SU-DHL-6 (cell line): ENCODE measurements around the gene REXO4.

Source experiments
- H2AFZ ChIP-seq: fragments of 200-600 bp; sonication (generic); 2 replicates; pipeline ENCODE4 v1.6.1; 2014; ENCODE audit warnings: low read depth, mild to moderate bottlenecking, moderate library complexity, mixed read lengths, antibody characterized with exemption, low read length; ENCODE audit not compliant: severe bottlenecking
- H3F3A ChIP-seq: fragments of 200-600 bp; shearing (Covaris generic); 2 replicates; pipeline ENCODE4 v1.6.0; 2016; ENCODE audit warnings: antibody characterized with exemption, mild to moderate bottlenecking; ENCODE audit not compliant: insufficient read depth
- H3K27ac ChIP-seq: fragments of 200-600 bp; sonication (generic); 2 replicates; pipeline ENCODE4 v1.5.1; 2016; ENCODE audit warnings: low read depth, mild to moderate bottlenecking, low read length, moderate library complexity, mixed read lengths
- H3K27me3 ChIP-seq: fragments of 200-600 bp; sonication (generic), shearing (Covaris generic); 2 replicates; pipeline ENCODE4 v1.6.0; 2014; ENCODE audit warnings: mild to moderate bottlenecking, low read length
- H3K36me3 ChIP-seq: fragments of 200-600 bp; sonication (generic); 2 replicates; pipeline ENCODE4 v1.6.1; 2014; ENCODE audit warnings: mild to moderate bottlenecking, low read length, mixed read lengths
- H3K4me2 ChIP-seq: fragments of 300-600, 200-600 bp; shearing (Covaris generic), sonication (generic); 2 replicates; pipeline ENCODE4 v1.6.0; 2014; ENCODE audit warnings: low read length, low read depth, mild to moderate bottlenecking; ENCODE audit not compliant: poor library complexity, severe bottlenecking
- H3K4me3 ChIP-seq: fragments of 200-600 bp; sonication (generic); 2 replicates; pipeline ENCODE4 v1.5.1; 2014; ENCODE audit warnings: antibody characterized with exemption, low read length, mild to moderate bottlenecking, mixed read lengths; ENCODE audit not compliant: insufficient read depth, poor library complexity, severe bottlenecking
- H3K79me2 ChIP-seq: fragments of 200-600 bp; sonication (generic); 2 replicates; pipeline ENCODE4 v1.6.1; 2014; ENCODE audit warnings: mild to moderate bottlenecking, low read length, moderate library complexity; ENCODE audit not compliant: insufficient read depth
- H3K9ac ChIP-seq: fragments of 200-600 bp; sonication (generic); 2 replicates; pipeline ENCODE4 v1.7.0; 2014; ENCODE audit warnings: mild to moderate bottlenecking, low read length
- H3K9me2 ChIP-seq: fragments of 200-600 bp; sonication (generic); replicated peaks from 2 replicates; pipeline ENCODE4 v1.6.1; 2014; ENCODE audit warnings: low read length; ENCODE audit not compliant: insufficient read depth
- H3K9me3 ChIP-seq: fragments of 200-600 bp; sonication (generic); 2 replicates; pipeline ENCODE4 v1.6.1; 2014; ENCODE audit warnings: low read length, mixed read lengths; ENCODE audit not compliant: insufficient read depth
- H4K20me1 ChIP-seq: fragments of 200-600 bp; sonication (generic); 2 replicates; pipeline ENCODE4 v1.6.1; 2014; ENCODE audit warnings: low read depth, mild to moderate bottlenecking, antibody characterized with exemption, low read length, moderate library complexity, mixed read lengths
- EZH2phosphoT487 ChIP-seq: fragments of 200-600 bp; sonication (generic), shearing (Covaris generic); conservative IDR thresholded peaks from 2 replicates; pipeline ENCODE4 v1.6.1; 2018; ENCODE audit warnings: mild to moderate bottlenecking, antibody characterized with exemption, low read length, moderate library complexity, mixed read lengths
- TF ChIP-seq, protein P1 (sequence below): fragments of 200-600 bp; sonication (generic); IDR thresholded peaks from one replicate; pipeline ENCODE4 v1.5.1; 2017; ENCODE audit warnings: antibody characterized with exemption, mild to moderate bottlenecking, low read length, moderate library complexity; ENCODE audit not compliant: insufficient read depth, poor library complexity, severe bottlenecking

Gene REXO4

DNA sequence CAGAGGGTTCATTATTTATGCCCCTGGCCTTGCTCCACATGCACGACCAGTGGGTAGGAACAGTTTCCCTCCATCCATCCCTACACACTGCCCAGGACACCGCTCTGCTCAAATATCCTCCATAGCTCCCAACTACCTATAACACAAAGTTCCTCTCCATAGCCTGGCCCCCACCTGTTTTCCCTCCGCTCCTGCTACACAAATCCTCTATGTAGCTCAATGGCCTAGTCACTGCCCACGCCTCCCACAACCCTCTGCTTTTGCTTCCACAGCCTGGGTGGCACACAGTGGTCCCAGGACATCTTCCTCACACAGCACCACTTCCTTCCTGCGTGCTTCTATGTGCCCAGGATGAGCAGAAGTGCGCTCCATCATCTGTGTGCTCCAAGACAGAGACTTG, 20.4 kb downstream of the REXO4 start:
- TF ChIP-seq, protein P1, sequence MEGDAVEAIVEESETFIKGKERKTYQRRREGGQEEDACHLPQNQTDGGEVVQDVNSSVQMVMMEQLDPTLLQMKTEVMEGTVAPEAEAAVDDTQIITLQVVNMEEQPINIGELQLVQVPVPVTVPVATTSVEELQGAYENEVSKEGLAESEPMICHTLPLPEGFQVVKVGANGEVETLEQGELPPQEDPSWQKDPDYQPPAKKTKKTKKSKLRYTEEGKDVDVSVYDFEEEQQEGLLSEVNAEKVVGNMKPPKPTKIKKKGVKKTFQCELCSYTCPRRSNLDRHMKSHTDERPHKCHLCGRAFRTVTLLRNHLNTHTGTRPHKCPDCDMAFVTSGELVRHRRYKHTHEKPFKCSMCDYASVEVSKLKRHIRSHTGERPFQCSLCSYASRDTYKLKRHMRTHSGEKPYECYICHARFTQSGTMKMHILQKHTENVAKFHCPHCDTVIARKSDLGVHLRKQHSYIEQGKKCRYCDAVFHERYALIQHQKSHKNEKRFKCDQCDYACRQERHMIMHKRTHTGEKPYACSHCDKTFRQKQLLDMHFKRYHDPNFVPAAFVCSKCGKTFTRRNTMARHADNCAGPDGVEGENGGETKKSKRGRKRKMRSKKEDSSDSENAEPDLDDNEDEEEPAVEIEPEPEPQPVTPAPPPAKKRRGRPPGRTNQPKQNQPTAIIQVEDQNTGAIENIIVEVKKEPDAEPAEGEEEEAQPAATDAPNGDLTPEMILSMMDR = no peak
- no peak for TF ChIP-seq EZH2phosphoT487
- Histone ChIP-seq H3K27ac (no peak overlapping the region), H3F3A (no peaks in the 10 kb centered on the region), H3K4me3 (no peak overlapping the region), H3K4me2 (no peak overlapping the region), H4K20me1 (no peaks in the 10 kb centered on the region), H2AFZ (no peak overlapping the region), H3K9me2 (no peaks in the 10 kb centered on the region), H3K36me3 (no peaks in the 10 kb centered on the region), H3K9me3 (no peaks in the 10 kb centered on the region), H3K79me2 (no peaks in the 10 kb centered on the region), H3K27me3 (no peaks in the 10 kb centered on the region), H3K9ac (no peak overlapping the region)

DNA sequence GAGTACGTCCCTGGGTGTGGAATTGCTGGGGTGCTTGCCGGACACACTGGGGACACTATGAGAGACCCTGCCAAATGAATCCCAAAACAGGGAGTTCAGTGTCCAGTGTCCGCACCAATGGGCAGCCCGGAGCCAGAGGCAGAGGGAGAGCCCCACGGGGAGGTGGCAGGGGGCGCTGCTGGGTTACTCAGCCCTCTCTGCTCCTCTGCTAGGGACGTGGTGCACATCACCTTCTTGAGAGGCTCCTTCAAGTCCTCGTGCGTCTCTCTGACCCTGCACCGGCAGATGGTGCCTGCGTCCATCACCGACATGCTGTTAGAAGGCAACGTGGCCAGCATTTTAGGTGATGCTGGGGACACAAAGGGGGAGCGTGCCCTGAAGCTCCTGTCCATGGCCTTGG, 20.9 kb downstream of the REXO4 start:
- TF ChIP-seq EZH2phosphoT487 = no peak
- TF ChIP-seq, protein P1 = no peak
- no peak overlapping the region for H3K4me2 ChIP-seq
- no peak overlapping the region for H3K4me3 ChIP-seq
- H2AFZ ChIP-seq = no peak overlapping the region
- no peaks in the 10 kb centered on the region for H3K9me2 ChIP-seq
- no peaks in the 10 kb centered on the region for H3K36me3 ChIP-seq
- no peak overlapping the region for H3K9ac ChIP-seq
- H3K27ac ChIP-seq = no peak overlapping the region
- H4K20me1 ChIP-seq = no peaks in the 10 kb centered on the region
- H3K27me3 ChIP-seq = no peaks in the 10 kb centered on the region
- no peaks in the 10 kb centered on the region for H3K79me2 ChIP-seq
- H3F3A ChIP-seq = no peaks in the 10 kb centered on the region
- H3K9me3 ChIP-seq = no peaks in the 10 kb centered on the region

DNA sequence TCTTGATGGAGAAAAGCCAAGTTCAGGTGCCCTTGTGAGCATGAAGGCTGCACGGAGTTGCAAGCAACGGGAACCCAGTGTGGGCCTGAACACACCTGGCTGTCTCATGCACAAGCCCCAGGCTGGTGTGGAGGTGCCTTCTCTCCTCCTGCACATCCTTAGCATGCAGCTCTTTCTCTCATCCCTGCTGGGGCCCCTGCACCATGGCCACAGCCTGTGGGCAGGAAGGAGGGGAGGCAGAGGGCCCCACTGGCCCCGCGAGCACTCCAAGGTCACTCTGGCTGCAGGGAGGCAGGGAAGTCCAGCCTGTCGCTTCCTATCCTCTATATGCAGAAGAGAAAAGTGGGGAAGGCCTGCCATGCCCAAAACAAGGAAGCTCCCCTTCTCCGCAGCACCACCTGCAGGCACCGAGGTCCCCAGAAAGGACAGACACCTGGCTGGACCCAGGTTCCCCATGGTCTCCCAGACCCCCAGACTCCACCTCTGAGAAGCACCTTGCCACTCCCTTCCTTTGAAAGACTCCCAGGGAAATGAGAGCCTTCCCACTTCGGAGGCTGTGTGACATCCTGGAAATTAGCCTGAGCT, 23.0 kb downstream of the REXO4 start:
- Histone ChIP-seq H3K79me2 (no peaks in the 10 kb centered on the region), H2AFZ (no peak overlapping the region), H3K4me2 (no peak overlapping the region), H3K27ac (no peak overlapping the region), H3K4me3 (no peak overlapping the region), H3K9me2 (no peaks in the 10 kb centered on the region), H4K20me1 (no peaks in the 10 kb centered on the region), H3F3A (no peaks in the 10 kb centered on the region), H3K9ac (no peak overlapping the region), H3K27me3 (no peaks in the 10 kb centered on the region), H3K9me3 (no peaks in the 10 kb centered on the region), H3K36me3 (no peaks in the 10 kb centered on the region)
- TF ChIP-seq EZH2phosphoT487 = no peak
- TF ChIP-seq, protein P1 = no peak
